Transverse colon (tissue), 4 donors: ENCODE data around the gene PRPH2. TPM values are rescaled to one million over a fixed set of nuclear protein-coding genes. Genes with fewer than 3 reads are reported as not detected.

Source experiments
- DNase-seq: peaks from one replicate; pipeline ENCODE4 v3.0.0-alpha.2; 2019
- H3K27ac ChIP-seq, 4 donors: fragments of 200-600 bp; sonication (generic); 2 replicates each; pipeline ENCODE4 v1.5.1; 2016 to 2018; ENCODE audit warnings: inconsistent platforms in 4 of 4
- H3K27me3 ChIP-seq: fragments of 200-600 bp; sonication (generic); 2 replicates; pipeline ENCODE4 v1.5.1; 2017; ENCODE audit warnings: inconsistent platforms
- H3K36me3 ChIP-seq, 4 donors: fragments of 200-600 bp; sonication (generic); 2 replicates each; pipeline ENCODE4 v1.5.1; 2017 to 2019; ENCODE audit warnings: inconsistent platforms in 4 of 4
- H3K4me1 ChIP-seq, 4 donors: fragments of 200-600 bp; sonication (generic); 2 replicates each; pipeline ENCODE4 v1.5.1; 2017 to 2020; ENCODE audit warnings: inconsistent platforms in 4 of 4
- H3K4me3 ChIP-seq, 4 donors: fragments of 200-600 bp; sonication (generic); 1 replicate in 1 of 4; 2 replicates in 3 of 4; pipeline versions ENCODE4 v1.5.1 to v1.6.1; 2017 to 2019; ENCODE audit warnings: inconsistent platforms in 4 of 4
- H3K9me3 ChIP-seq, 2 donors: fragments of 200-600 bp; sonication (generic); 2 replicates each; pipeline ENCODE4 v1.5.1; 2017 to 2019; ENCODE audit warnings: inconsistent platforms in 2 of 2
- CTCF ChIP-seq, 5 experiments: fragments of 200-600 bp in 3 of 5; fragments of 450-650 bp in 2 of 5; sonication (generic) in 3 of 5; IDR thresholded peaks; 1 replicate in 2 of 5; 2 replicates in 3 of 5; pipeline ENCODE4 v1.5.1; 2016 to 2017; ENCODE audit warnings: antibody characterized with exemption in 5 of 5, inconsistent platforms in 3 of 5, mild to moderate bottlenecking in 2 of 5, moderate library complexity in 1 of 5
- EP300 ChIP-seq: sonication (generic); formaldehyde crosslinking; IDR thresholded peaks from one replicate; pipeline ENCODE4 v1.6.1; 2017; ENCODE audit warnings: antibody characterized with exemption, low read depth
- POLR2A ChIP-seq: fragments of 450-650 bp; IDR thresholded peaks from one replicate; pipeline ENCODE4 v1.6.1; 2016; ENCODE audit warnings: antibody characterized with exemption, mild to moderate bottlenecking, moderate library complexity
- POLR2AphosphoS5 ChIP-seq, 3 donors: sonication (generic); formaldehyde crosslinking; IDR thresholded peaks; one replicate each; pipeline ENCODE4 v1.6.1; 2016; ENCODE audit warnings: antibody characterized with exemption in 3 of 3
- WGBS, 2 donors: methylation state at CpG; one replicate each; pipeline ENCODE4 v1.1.5; 2018; ENCODE audit warnings: low coverage in 1 of 2; 5-methylcytosine and 5-hydroxymethylcytosine counted together
- in situ Hi-C, 4 donors: fragments of 200-750 bp; cut with MboI; loops; one replicate each; pipeline versions ENCODE4 v1.15.0 to v1.15.1; 2017; ENCODE audit warnings: low sequenced_read_pairs in 3 of 4, low pct_ligation_motif_present in 1 of 4, low pct_unique_long_range_greater_than_20kb in 1 of 4
- intact Hi-C: fragments of 100-400 bp; cut with DNase I; formaldehyde crosslinking; loops from one replicate; pipeline ENCODE4 v1.15.1; 2023; ENCODE audit warnings: low total_unique reads
- total RNA-seq, 4 donors: library from RNA; depleted of rRNA; stranded (reverse); fragments of >200 nt; gene quantifications; one replicate each; pipeline ENCODE4 v1.1.0, GENCODE V29; 2016

The PRPH2 gene
- 1 to 10 TPM in 1 of 4 donors, under 1 TPM in 2, not detected in 1; 0.27 to 1.1 (median 0.32) TPM for total RNA-seq

- Histone ChIP-seq H3K4me3 (no peak within 1 kb of the TSS), H3K27ac (no peak within 1 kb of the TSS), H3K9me3 (no peaks in the 10 kb centered on the region), H3K36me3 (no peaks in the 10 kb centered on the region), H3K4me1 (peaks cover 7 to 21% (median 13%) of the 10 kb centered on the region in 4 donors), H3K27me3 (no peaks in the 10 kb centered on the region)
- in situ Hi-C loops, result no loop called here
- intact Hi-C loops, result loop anchor here (10.0 kb wide), 1 partner anchor 152 kb away; the partner anchor contains the start of gene RPL7L1
- WGBS, 2 donors, result 88 to 95% methylated on average over 1 to 5 of the region's 6 CpGs
- DNase-seq, result no peak
- TF ChIP-seq EP300, result no peak
- TF ChIP-seq POLR2A, result no peak
- TF ChIP-seq CTCF (IDR thresholded peaks at IDR 0.05), result no peak
- TF ChIP-seq POLR2AphosphoS5 (IDR thresholded peaks at IDR 0.05), result no peak
Measured at GRCh38 chr6:42722497-42722896, at the start of gene PRPH2. Gene PRPH2, minus strand, starts transcription at chr6:42722597. Its CDS starts 263 bp downstream, at chr6:42722334.

GRCh38 chr6:42771741-42772100 lies 49.3 kb upstream of the PRPH2 start:
- TF ChIP-seq EP300 (no peak), CTCF (IDR thresholded peaks at IDR 0.05) (no peak)
- peak overlapping the region; percentile 47 to 76 (median 56) for H3K27ac ChIP-seq
- peak overlapping the region in 1 of 4 donors; percentile 27 for H3K4me3 ChIP-seq
- in situ Hi-C loops (no loop called here), intact Hi-C loops (no loop called here)
- no peaks in the 10 kb centered on the region for H3K36me3 ChIP-seq
- H3K4me1 ChIP-seq, result peaks cover 7 to 30% (median 19%) of the 10 kb centered on the region in 4 donors
- no peaks in the 10 kb centered on the region for H3K27me3 ChIP-seq
- 45 to 49% methylated on average over 3 of the region's 3 CpGs for WGBS, 2 donors
- H3K9me3 ChIP-seq, result no peaks in the 10 kb centered on the region
- no peak for DNase-seq

- TF ChIP-seq EP300 (no peak), CTCF (IDR thresholded peaks at IDR 0.05) (no peak), POLR2AphosphoS5 (IDR thresholded peaks at IDR 0.05) (no peak), POLR2A (no peak)
- Histone ChIP-seq H3K4me1 (peaks cover 0 to 27% (median 10%) of the 10 kb centered on the region in 4 donors), H3K27ac (no peak overlapping the region), H3K27me3 (no peaks in the 10 kb centered on the region), H3K4me3 (no peak overlapping the region), H3K36me3 (no peaks in the 10 kb centered on the region), H3K9me3 (no peaks in the 10 kb centered on the region)
- intact Hi-C loops (no loop called here), in situ Hi-C loops (no loop called here)
- WGBS, 2 donors, result 79 to 95% methylated on average over 2 of the region's 2 CpGs
- DNase-seq, result no peak
Measured at GRCh38 chr6:42769836-42770235, 47.4 kb upstream of the PRPH2 start.

GRCh38 chr6:42769051-42769450 lies 46.7 kb upstream of the PRPH2 start:
- no peak for TF ChIP-seq POLR2A
- no peak for TF ChIP-seq POLR2AphosphoS5 (IDR thresholded peaks at IDR 0.05)
- TF ChIP-seq CTCF (IDR thresholded peaks at IDR 0.05), result no peak
- TF ChIP-seq EP300, result no peak
- Histone ChIP-seq H3K9me3 (no peaks in the 10 kb centered on the region), H3K4me3 (no peak overlapping the region), H3K27me3 (no peaks in the 10 kb centered on the region), H3K27ac (no peak overlapping the region), H3K4me1 (peaks cover 0 to 23% (median 10%) of the 10 kb centered on the region in 4 donors), H3K36me3 (no peaks in the 10 kb centered on the region)
- no peak for DNase-seq
- 94% methylated on average over 4 of the region's 4 CpGs; no CpG with 5 or more reads in 1 of the 2 donors for WGBS, 2 donors
- intact Hi-C loops (no loop called here), in situ Hi-C loops (no loop called here)
